ENCODE results near the gene APCDD1. TPM values are rescaled to one million over a fixed set of nuclear protein-coding genes. Genes with fewer than 3 reads are reported as not detected.

The APCDD1 gene
- total RNA-seq, 1 experiment from 2014 or later, result not detected

- Histone ChIP-seq H2AFZ (ENCODE audit: low read depth, low read length, poor library complexity, severe bottlenecking) (no peak overlapping the region), H3K4me1 (ENCODE audit: control insufficient read depth in 1 of 2, insufficient read depth in 2 of 2, low read length in 2 of 2) (no peaks in the 10 kb centered on the region), H3K9me2 (ENCODE audit: insufficient read depth) (no peaks in the 10 kb centered on the region), H3K9ac (ENCODE audit: low read length) (no peak overlapping the region), H4K20me1 (ENCODE audit: insufficient read depth) (no peaks in the 10 kb centered on the region), H3K4me3 (replicated peaks in 1 of 2; ENCODE audit: low read depth in 1 of 2, low read length in 2 of 2) (no peak overlapping the region), H3K27ac (ENCODE audit: low read depth, low read length) (no peak overlapping the region), H3K27me3 (ENCODE audit: insufficient read depth, low read length) (peaks cover 14% of the 10 kb centered on the region), H3K36me3 (ENCODE audit: control insufficient read depth in 1 of 2, insufficient read depth in 2 of 2, low read length in 2 of 2) (no peaks in the 10 kb centered on the region), H3K4me2 (ENCODE audit: low read length) (no peak overlapping the region), H3K79me2 (ENCODE audit: insufficient read depth, low read length) (no peaks in the 10 kb centered on the region), H3K9me3 (ENCODE audit: control insufficient read depth in 1 of 2, insufficient read depth in 1 of 2, low read depth in 1 of 2, low read length in 2 of 2) (no peaks in the 10 kb centered on the region; a peak in 1 of 4 replicates)
- no peak for ATAC-seq
- POLR2A ChIA-PET, result no interaction called here
- CTCF ChIA-PET, result no interaction called here
- RAD21 ChIA-PET (ENCODE audit: low non-redundant PET in 1 of 2, low total read pairs in 2 of 2, uncharacterized antibody in 2 of 2, unreplicated experiment in 2 of 2), result no interaction called here
- intact Hi-C loops (cut with micrococcal nuclease), result no loop called here
- DNase-seq (ENCODE audit: low read depth, low spot score), result no peak
- BruUV-seq (replicated peaks), result no TSS peak
- no peak for TF ChIP-seq SIN3A (IDR thresholded peaks at IDR 0.05; ENCODE audit: low read depth)
- no peak for TF ChIP-seq ELF1 (IDR thresholded peaks at IDR 0.05; ENCODE audit: borderline replicate concordance, low read depth)
- no peak for TF ChIP-seq JUND (IDR thresholded peaks at IDR 0.05)
- no peak for TF ChIP-seq EZH2 (IDR thresholded peaks at IDR 0.05)
- TF ChIP-seq TCF7L2 (IDR thresholded peaks at IDR 0.05; ENCODE audit: borderline replicate concordance, extremely low read depth, insufficient read depth, insufficient read length), result no peak
- no peak for TF ChIP-seq CBX3 (IDR thresholded peaks at IDR 0.05; ENCODE audit: low read depth)
Observed at GRCh38 chr18:10499230-10499629, 44.8 kb downstream of the APCDD1 start.

GRCh38 chr18:10500038-10500437 is 45.6 kb downstream of the APCDD1 start:
- Histone ChIP-seq H3K79me2 (ENCODE audit: insufficient read depth, low read length) (no peaks in the 10 kb centered on the region), H3K27ac (ENCODE audit: low read depth, low read length) (no peak overlapping the region), H3K4me2 (ENCODE audit: low read length) (no peak overlapping the region), H3K9ac (ENCODE audit: low read length) (no peak overlapping the region), H2AFZ (ENCODE audit: low read depth, low read length, poor library complexity, severe bottlenecking) (no peak overlapping the region), H3K27me3 (ENCODE audit: insufficient read depth, low read length) (peaks cover 14% of the 10 kb centered on the region), H3K9me3 (ENCODE audit: control insufficient read depth in 1 of 2, insufficient read depth in 1 of 2, low read depth in 1 of 2, low read length in 2 of 2) (peaks cover 0 to 4% of the 10 kb centered on the region in 2 experiments; a peak in 1 of 4 replicates), H3K9me2 (ENCODE audit: insufficient read depth) (no peaks in the 10 kb centered on the region), H3K36me3 (ENCODE audit: control insufficient read depth in 1 of 2, insufficient read depth in 2 of 2, low read length in 2 of 2) (no peaks in the 10 kb centered on the region), H3K4me3 (replicated peaks in 1 of 2; ENCODE audit: low read depth in 1 of 2, low read length in 2 of 2) (no peak overlapping the region), H4K20me1 (ENCODE audit: insufficient read depth) (no peaks in the 10 kb centered on the region), H3K4me1 (ENCODE audit: control insufficient read depth in 1 of 2, insufficient read depth in 2 of 2, low read length in 2 of 2) (no peaks in the 10 kb centered on the region)
- ATAC-seq (no peak), DNase-seq (ENCODE audit: low read depth, low spot score) (no peak)
- TF ChIP-seq ZNF274 (IDR thresholded peaks at IDR 0.05; ENCODE audit: low read depth, low read length) (no peak), SIN3A (IDR thresholded peaks at IDR 0.05; ENCODE audit: low read depth) (no peak), EZH2phosphoT487 (IDR thresholded peaks at IDR 0.05; ENCODE audit: borderline replicate concordance) (no peak), ZBTB33 (IDR thresholded peaks at IDR 0.05; ENCODE audit: extremely low read depth, insufficient replicate concordance, low read length) (no peak), RAD21 (IDR thresholded peaks at IDR 0.05; ENCODE audit: low read depth) (no peak), FOSL1 (IDR thresholded peaks at IDR 0.05; ENCODE audit: low read depth) (no peak), YY1 (IDR thresholded peaks at IDR 0.05; ENCODE audit: extremely low read depth, insufficient replicate concordance, low read depth, low read length) (no peak), SRF (IDR thresholded peaks at IDR 0.05; ENCODE audit: low read depth) (no peak), EZH2 (IDR thresholded peaks at IDR 0.05) (no peak), ELF1 (IDR thresholded peaks at IDR 0.05; ENCODE audit: borderline replicate concordance, low read depth) (no peak)
- TF ChIP-seq, protein P1, sequence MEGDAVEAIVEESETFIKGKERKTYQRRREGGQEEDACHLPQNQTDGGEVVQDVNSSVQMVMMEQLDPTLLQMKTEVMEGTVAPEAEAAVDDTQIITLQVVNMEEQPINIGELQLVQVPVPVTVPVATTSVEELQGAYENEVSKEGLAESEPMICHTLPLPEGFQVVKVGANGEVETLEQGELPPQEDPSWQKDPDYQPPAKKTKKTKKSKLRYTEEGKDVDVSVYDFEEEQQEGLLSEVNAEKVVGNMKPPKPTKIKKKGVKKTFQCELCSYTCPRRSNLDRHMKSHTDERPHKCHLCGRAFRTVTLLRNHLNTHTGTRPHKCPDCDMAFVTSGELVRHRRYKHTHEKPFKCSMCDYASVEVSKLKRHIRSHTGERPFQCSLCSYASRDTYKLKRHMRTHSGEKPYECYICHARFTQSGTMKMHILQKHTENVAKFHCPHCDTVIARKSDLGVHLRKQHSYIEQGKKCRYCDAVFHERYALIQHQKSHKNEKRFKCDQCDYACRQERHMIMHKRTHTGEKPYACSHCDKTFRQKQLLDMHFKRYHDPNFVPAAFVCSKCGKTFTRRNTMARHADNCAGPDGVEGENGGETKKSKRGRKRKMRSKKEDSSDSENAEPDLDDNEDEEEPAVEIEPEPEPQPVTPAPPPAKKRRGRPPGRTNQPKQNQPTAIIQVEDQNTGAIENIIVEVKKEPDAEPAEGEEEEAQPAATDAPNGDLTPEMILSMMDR (IDR thresholded peaks at IDR 0.05 in 2 of 3, conservative IDR thresholded peaks at IDR 0.05 in 1 of 3; ENCODE audit: borderline replicate concordance in 1 of 3, insufficient read depth in 1 of 3, low read depth in 2 of 3, low read length in 2 of 3), result no peak
- ChIA-PET POLR2A (no interaction called here), RAD21 (ENCODE audit: low non-redundant PET in 1 of 2, low total read pairs in 2 of 2, uncharacterized antibody in 2 of 2, unreplicated experiment in 2 of 2) (no interaction called here), CTCF (no interaction called here)
- intact Hi-C loops (cut with micrococcal nuclease), result no loop called here
- no TSS peak for BruUV-seq (replicated peaks)
